ENCODE measurements around the gene ADPRHL1.
A peak's percentile ranks its signal among the peaks of the same experiment; 100 is the strongest.
"Not testable (repeated sequence)": the region's sequence is repeated elsewhere in the genome, so short reads cannot be mapped to it uniquely, and the experiment has no call there.

The ADPRHL1 gene

GRCh38 chr13:113454936-113455335, 1.6 kb upstream of the ADPRHL1 start:
- DNase-seq, result no peak

- no peak for DNase-seq
Measured at GRCh38 chr13:113452466-113452865, 822 bp downstream of the ADPRHL1 start.

- DNase-seq, result no peak
Measured at GRCh38 chr13:113451951-113452421, 1.3 kb downstream of the ADPRHL1 start.

- peak in 1 of 4 experiments; percentile 34 for DNase-seq
Measured at GRCh38 chr13:113450861-113451620, 2.2 kb downstream of the ADPRHL1 start.

- not testable (repeated sequence) for DNase-seq
Measured at GRCh38 chr13:113450348-113450744, 2.9 kb downstream of the ADPRHL1 start.

- DNase-seq, result no peak
Measured at GRCh38 chr13:113449693-113450347, 3.5 kb downstream of the ADPRHL1 start.

DNA sequence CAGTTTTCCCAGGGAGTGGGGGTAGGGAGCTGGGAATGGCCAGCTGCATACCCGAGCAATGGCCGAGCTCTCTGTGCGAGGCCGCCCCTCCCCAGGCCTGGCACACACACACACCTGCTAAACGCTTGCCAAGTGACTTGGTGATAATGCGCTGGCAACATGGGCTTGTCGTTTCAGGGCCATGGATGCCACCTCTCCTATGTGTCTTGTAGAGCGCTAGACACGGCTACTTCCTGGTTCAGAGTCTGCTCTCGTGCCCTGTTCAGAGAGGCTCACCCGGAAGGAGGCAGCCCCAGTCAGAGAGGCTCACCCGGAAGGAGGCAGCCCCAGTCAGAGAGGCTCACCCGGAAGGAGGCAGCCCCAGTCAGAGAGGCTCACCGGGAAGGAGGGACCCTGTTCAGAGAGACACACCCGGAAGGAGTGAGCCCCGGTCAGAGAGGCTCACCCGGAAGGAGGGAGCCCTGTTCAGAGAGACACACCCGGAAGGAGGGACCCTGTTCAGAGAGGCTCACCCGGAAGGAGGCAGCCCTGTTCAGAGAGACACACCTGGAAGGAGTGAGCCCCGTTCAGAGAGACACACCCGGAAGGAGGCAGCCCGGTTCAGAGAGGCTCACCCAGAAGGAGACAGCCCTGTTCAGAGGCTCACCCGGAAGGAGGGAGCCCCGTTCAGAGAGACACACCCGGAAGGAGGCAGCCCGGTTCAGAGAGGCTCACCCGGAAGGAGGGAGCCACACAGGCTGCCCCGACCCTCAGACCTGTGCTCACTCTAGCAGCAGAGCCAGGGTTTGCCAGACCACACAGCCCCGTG, 4.2 kb downstream of the ADPRHL1 start:
- DNase-seq, result peak in 1 of 4 experiments; percentile 9

DNA sequence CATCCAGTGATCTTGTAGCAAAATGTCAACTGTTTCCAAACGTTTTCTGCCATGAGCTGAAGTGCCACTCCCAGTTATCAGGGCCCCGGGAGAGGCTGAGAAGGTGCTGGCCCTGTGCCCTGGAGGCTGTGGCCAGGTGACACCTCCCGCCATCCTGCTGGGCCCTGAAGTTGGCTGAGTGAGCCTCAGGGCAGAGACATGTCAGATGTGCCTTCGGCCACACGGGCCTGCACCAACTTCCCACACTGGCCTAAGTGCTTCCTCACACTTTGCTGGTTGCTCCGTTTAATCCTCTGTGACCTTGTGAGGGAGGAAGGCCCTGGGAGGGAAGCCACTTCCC, 4.8 kb downstream of the ADPRHL1 start:
- DNase-seq, result no peak

DNA sequence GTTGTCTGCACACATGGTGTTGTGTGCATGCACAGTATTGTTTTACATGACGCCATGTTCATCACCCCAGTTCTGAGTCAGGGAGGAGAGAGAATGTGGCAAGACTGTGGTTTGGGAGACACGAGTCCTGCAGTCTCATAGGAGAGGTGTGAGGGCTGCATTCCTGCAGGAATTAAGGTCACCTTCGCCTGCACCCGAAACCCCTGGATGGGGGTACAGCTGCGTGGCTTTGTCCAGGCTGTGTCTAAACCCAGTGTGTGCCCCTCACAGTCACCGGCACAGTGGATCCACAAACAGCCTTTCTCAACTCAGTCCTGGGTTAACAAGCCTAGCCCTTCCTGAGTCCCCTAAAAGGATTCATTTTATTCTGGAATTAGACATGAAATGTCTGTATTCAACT, 5.7 kb downstream of the ADPRHL1 start:
- no peak for DNase-seq

DNA sequence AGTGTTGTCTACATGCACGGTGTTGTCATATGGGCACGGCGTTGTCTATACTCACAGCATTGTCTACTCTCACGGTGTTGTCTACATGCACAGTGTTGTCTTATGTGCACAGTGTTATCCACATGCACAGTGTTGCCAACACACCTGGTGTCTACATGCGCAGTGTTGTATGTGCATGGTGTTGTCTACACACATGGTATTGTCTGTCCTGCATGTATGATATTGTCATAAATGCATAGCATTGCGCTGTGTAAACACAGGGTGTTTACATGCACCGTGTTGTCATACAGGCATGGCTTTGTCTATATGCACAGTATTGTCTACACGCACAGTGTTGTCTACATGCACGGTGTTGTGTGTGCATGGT, 6.8 kb downstream of the ADPRHL1 start:
- no peak for DNase-seq

DNA sequence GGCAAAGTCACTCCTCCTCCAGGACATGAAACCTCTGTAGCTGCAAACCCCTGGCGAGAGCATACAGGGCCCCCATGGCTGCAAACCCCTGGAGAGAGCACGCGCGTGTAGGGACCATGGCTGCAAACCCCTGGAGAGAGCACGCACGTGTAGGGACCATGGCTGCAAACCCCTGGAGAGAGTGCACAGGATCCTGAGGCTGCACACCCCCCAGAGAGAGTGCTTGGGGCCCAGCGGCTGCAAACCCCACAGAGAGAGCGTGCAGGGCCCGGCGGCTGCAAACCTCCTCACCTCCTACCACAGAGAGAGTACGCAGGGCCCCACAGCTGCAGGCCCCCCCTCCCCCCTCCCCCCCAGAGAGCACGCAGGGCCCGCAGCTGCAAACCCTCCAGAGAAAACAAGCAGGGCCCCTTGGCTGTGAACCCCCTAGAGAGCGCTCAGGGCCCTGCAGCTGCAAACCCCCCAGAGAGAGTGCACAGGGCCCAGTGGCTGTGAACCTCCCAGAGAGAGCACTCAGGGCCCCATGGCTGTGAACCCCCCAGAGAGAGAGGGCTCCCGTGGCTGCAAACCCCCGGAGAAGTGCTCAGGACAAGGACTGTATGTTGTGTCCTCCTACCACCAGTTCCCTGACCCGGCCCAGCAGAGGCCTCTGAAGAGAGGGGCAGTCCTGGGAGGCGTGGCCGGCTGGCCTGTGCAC, 7.3 kb downstream of the ADPRHL1 start:
- no peak for DNase-seq

GRCh38 chr13:113443991-113444390, 9.3 kb downstream of the ADPRHL1 start:
- DNase-seq, result no peak

DNA sequence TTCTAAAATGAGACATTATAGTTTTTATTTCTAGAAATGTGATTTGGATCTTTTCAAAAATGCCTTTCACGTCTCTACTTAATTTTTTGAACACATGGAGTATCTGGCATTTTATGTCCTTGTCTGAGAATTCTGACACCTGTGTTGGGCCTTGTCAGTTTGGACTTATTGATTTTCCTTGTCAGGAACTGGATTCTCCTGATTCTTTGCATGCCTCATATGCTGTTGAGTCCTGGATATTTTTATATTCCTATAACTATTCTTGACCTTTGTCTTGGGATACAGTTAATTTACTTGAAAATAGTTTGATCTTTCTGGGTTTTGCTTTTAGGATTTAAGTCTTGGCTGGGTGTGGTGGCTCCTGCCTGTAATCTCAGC, 10.3 kb downstream of the ADPRHL1 start:
- no peak for DNase-seq

GRCh38 chr13:113442354-113442984, 10.8 kb downstream of the ADPRHL1 start:
- no peak for DNase-seq

GRCh38 chr13:113441661-113442060, 11.6 kb downstream of the ADPRHL1 start:
- DNase-seq, result no peak

DNA sequence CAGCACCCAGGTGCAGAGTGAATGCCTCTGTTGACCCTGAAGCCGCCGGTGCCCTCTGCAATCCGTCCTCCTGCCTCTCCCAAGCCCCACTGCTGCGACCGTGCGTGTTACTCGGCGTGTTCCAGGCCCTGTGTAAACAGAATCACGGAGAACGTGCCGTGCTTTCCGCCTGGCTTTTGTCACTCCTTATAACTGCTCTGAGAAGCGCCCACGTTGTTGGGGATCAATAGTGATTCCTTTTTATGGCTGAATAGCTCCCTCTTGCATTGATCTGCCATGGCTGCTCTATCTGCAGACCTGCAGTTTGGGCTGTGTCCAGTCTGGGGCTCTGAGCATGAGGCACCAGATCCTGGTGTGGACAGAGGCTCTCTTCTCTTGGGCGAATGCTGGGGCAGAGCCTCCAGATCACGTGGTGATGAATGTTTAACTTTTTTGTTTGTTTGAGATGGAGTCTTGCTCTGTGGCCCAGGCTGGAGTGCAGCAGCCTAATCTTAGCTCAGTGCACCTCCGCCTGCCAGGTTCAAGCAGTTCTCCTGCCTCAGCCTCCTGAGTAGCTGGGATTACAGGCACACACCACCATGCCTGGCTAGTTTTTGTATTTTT, 15.8 kb downstream of the ADPRHL1 start:
- DNase-seq, result peak; percentile 16 to 22 (median 20)

- DNase-seq, result not testable (repeated sequence)
Measured at GRCh38 chr13:113436866-113437265, 16.4 kb downstream of the ADPRHL1 start.

- not testable (repeated sequence) for DNase-seq
Measured at GRCh38 chr13:113435907-113436306, 17.4 kb downstream of the ADPRHL1 start.

DNA sequence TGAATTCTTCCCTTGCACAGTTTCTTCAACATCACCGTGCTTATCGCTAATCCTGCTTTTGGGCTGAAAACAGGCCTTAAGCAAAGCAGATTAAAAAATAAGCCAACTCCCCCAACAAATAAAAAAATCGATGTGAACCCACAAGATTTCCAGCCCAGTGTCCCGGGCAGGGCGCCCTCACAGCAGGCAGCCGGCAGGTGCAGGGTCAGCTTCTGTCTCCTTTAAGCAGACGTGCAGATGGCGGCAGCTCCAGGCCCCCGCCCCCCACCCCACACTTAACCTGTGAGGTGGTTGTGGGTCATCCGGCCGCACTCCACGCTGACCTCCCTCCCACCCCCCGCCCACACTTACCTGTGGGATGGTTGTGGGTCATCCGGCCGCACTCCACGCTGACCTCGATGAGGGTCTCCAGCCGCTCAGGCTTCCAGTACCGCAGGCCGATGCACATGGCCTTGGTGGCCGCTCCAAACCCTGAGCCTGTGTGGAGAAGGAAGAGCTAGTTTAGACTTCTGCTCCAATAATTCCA, 19.8 kb downstream of the ADPRHL1 start:
- DNase-seq, result no peak

- DNase-seq, result no peak
Measured at GRCh38 chr13:113432506-113433270, 20.6 kb downstream of the ADPRHL1 start.

DNA sequence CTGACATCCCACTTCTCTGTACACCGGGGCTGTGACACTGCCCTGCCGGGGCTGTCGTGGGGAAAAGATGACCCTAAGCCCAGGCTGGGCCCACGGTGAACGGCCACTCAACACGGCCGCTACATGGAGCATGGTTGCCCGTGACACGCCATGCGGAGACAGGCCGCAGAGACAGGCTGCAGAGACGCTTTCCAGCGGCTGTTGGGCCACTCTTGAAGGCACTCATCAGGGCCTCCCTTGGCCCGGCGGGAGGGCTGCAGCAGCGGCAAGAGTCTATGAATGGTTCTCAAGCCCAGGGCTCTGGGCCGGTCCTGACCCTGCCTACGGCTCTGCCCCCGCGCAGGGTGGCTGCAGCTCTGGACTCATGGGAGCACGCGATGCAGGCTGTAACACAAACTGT, 22.1 kb downstream of the ADPRHL1 start:
- no peak for DNase-seq

Data from suppressor macrophage (primary cell).